Stimulated activated CD4-positive, alpha-beta T cell treated with anti-CD3 and anti-CD28 coated beads, Interleukin-12 subunit alpha, Interleukin-12 subunit beta, amount 100 ng/mL, for 24 hours (primary cell): ENCODE data around the gene PHF23.
A peak's percentile ranks its signal among the peaks of the same experiment; 100 is the strongest.

Experiments used
- DNase-seq, 2 experiments: peaks; one replicate each; pipeline ENCODE4 v3.0.0-alpha.2; 2020; ENCODE audit warnings: low read depth in 2 of 2

The PHF23 gene

DNA sequence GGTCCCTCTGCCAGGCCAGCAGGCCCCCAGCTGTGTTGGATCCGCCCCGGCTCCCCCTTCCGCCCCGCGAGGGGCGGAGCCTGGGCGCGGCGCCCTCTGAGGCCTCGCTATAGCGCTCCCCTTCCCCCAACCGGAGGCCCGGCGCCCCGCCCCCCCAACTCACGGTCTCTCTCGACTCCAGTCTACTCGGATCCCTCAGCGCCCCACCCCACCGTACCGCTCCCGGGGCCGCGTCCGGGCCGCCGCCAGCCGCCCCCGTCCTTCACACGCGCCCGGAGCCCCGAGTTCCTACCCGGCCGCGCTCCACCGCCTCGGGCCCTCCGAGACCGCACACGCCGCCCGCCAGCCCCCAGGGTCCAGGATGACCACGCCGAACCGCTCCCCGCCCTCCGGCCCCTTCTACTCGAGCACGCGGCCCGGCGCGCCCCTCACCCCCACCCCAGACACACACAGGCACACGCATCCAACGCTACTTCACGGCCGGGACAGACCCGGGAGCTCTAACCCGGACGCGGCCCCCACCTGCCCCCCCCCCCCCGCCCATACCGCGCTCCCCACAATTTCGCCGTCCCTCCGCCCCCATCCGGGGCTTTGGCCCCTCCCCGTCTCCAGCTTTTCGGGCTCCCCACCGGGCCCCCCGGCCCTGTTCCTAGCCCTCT is 1.4 kb downstream of the PHF23 start:
- DNase-seq = peak; percentile 76 to 86

DNA sequence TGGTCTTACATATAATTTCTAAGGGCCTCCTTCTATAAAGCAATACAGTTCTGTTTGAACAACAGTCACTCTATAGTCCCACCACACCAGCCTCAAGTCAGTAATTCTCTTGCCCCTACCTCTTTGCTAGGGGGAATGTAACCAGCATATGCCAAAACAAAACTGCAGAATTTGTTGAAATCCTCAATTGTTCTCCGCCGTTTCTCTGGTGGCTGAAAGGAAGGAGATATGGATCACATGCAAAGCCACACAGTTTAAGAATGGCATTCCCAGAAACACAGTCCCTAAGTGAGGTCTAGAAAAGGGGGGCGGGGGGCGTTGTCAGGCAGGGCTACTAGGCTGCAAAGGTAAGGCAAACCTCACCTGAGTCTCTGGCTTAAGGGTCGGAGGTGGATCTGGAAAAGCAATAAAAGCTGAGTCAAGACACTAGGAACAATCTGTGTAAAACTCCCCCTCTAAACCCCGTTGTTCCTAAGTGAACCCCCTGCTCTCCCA is 1.9 kb downstream of the PHF23 start:
- no peak for DNase-seq

DNA sequence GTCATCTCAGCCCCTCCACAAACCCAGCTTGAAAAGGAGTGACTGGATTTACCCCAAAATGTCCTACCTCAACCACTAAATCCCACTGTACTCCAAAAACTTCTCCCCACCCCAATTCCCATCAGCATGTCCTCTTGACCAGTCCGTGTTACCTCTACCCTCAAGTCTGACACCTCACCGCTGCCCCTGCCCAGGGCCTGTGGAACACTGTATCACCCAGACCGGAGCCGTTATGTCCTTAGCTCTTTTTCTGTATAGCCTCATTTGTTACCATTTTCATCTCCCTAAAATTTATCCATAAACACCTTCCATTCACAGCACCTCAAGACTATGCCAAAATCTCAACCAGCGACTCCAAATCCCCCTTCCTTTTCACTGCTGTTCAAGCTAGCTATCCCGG is 2.4 kb downstream of the PHF23 start:
- DNase-seq = no peak

- DNase-seq = no peak
Observed at GRCh38 chr17:7235693-7236665, 3.3 kb downstream of the PHF23 start.

GRCh38 chr17:7234083-7234951 is 4.9 kb downstream of the PHF23 start, which contains the start of gene DVL2:
DVL2 (minus strand) TSS chr17:7234517; CDS start chr17:7234262, 255 bp downstream.
- peak; percentile 89 to 94 for DNase-seq

DNA sequence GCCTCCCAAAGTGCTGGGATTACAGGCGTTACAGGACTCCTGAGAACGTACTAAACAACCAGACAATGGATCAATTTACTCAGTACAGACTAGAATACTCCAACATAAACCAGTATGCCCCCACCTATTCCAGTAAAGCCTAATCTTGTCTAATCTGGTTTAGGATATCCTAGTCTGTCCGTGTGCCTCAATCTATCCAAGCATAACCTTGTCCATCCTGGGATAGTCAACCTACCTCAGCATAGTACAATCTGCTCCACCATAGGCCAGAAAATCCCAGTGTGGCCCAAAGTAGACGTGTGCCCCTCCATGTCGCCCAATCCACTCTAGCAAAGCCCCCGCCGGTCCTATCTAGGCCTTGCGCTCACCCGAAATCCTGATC is 5.6 kb downstream of the PHF23 start:
- DNase-seq = no peak

GRCh38 chr17:7232114-7232513 is 7.1 kb downstream of the PHF23 start:
- DNase-seq = no peak

GRCh38 chr17:7229504-7229903 is 9.8 kb downstream of the PHF23 start:
- no peak for DNase-seq

- no peak for DNase-seq
Observed at GRCh38 chr17:7228920-7229319, 10.3 kb downstream of the PHF23 start.

DNA sequence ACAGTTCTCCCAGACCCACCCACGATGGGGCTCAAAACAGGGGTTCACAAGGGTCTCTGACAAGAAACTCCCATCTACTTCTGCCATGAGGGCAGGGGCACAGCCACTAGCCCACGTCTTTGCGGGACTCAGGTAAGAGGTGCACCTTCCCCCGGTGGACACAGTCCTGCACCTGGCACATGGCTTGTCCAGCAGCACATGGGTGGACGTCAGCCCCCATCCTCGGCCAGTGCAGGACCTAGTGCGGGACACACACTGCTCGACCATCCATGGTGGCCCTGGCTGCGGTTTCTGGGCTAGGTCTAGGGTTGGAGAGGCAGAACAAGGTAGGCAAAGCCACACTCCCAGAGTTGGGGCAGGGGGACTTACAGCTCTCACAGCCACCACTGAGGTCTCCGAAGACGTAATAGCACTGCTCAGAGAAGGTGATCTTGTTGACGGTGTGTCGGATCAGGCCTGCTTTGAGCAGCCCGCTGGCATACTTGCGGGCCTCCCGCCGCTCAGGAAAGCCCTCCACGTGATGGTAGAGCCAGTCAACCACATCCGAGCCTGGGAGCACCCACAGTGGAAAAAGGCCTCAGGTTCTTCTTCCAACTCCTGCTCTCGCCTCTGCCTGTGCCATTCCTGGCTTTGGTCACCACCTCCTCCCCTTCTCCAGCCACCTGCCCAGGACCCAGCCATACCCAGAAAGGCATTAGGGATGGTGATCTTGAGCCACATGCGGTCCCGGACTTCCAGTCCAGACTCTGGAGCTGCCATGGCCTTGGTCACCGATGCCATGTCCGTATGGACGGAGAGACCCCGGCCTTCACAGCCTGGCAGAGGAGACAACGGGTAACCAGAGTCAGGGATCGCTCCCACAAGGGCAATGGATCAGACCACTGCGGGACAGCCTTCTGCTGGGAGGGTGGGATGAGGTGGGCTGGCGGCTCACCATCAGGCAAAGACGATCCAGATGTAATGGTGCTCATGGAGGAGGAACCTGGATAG is 12.2 kb downstream of the PHF23 start:
- no peak for DNase-seq

GRCh38 chr17:7225711-7226331 is 13.4 kb downstream of the PHF23 start:
- DNase-seq = no peak

- no peak for DNase-seq
Observed at GRCh38 chr17:7224661-7225111, 14.6 kb downstream of the PHF23 start.

- no peak for DNase-seq
Observed at GRCh38 chr17:7224110-7224509, 15.1 kb downstream of the PHF23 start.

DNA sequence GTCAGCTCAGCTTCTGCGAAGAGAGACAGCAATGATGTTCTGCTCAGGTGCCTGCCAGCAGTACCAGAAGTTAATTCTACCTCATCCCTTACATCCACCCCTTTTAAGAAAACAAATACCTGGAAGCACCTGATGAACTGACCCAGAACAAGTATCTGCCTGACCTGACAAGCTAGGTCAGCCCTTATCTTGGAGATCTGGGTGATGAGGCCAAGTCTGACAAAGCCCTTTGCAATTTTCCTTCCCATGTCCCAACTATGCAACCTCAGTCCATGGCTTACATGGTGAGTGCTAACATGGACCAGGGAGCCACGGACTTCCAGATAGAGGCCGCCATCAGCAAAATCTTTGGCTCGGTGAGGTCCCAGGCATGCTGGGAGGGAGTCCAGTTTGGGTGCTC is 15.9 kb downstream of the PHF23 start:
- no peak for DNase-seq

GRCh38 chr17:7222972-7223292 is 16.3 kb downstream of the PHF23 start:
- no peak for DNase-seq

GRCh38 chr17:7222093-7222971 is 16.9 kb downstream of the PHF23 start:
- DNase-seq = no peak

- no peak for DNase-seq
Observed at GRCh38 chr17:7221278-7222092, 17.8 kb downstream of the PHF23 start.

GRCh38 chr17:7220593-7221277 is 18.5 kb downstream of the PHF23 start:
- no peak for DNase-seq
